ENCODE data around the gene AMN1.
"Not testable (repeated sequence)": the region's sequence is repeated elsewhere in the genome, so short reads cannot be mapped to it uniquely, and the experiment has no call there.

The AMN1 gene

GRCh38 chr12:31685801-31686200, 43.0 kb downstream of the AMN1 start:
- no peak for DNase-seq (ENCODE audit: low spot score)

- DNase-seq (ENCODE audit: low spot score): peak; percentile 74
These were observed 46.5 kb downstream of the AMN1 start for GRCh38 chr12:31682136-31682962.

- DNase-seq (ENCODE audit: low spot score): no peak
These were observed 56.3 kb downstream of the AMN1 start for GRCh38 chr12:31672521-31672920.

- DNase-seq (ENCODE audit: low spot score): not testable (repeated sequence)
These were observed 59.2 kb downstream of the AMN1 start for GRCh38 chr12:31669582-31669981.

- no peak for DNase-seq (ENCODE audit: low spot score)
These were observed 59.8 kb downstream of the AMN1 start for GRCh38 chr12:31669020-31669419.

GRCh38 chr12:31664038-31664437, 64.8 kb downstream of the AMN1 start:
- DNase-seq (ENCODE audit: low spot score): no peak

GRCh38 chr12:31663576-31663975, 65.2 kb downstream of the AMN1 start:
- DNase-seq (ENCODE audit: low spot score): no peak

- DNase-seq (ENCODE audit: low spot score): no peak
These were observed 66.5 kb downstream of the AMN1 start for GRCh38 chr12:31662176-31662849.

- peak; percentile 93 for DNase-seq (ENCODE audit: low spot score)
These were observed 69.5 kb downstream of the AMN1 start, which contains the start of gene ETFBKMT for GRCh38 chr12:31659087-31659942. Gene ETFBKMT (plus strand): TSS chr12:31659688. CDS start chr12:31661954, 2,266 bp downstream.

- no peak for DNase-seq (ENCODE audit: low spot score)
These were observed 70.2 kb downstream of the AMN1 start for GRCh38 chr12:31658471-31659086.

GRCh38 chr12:31655792-31656191, 73.0 kb downstream of the AMN1 start:
- no peak for DNase-seq (ENCODE audit: low spot score)

- no peak for DNase-seq (ENCODE audit: low spot score)
These were observed 73.6 kb downstream of the AMN1 start for GRCh38 chr12:31655208-31655607.

- peak; percentile 80 for DNase-seq (ENCODE audit: low spot score)
These were observed 76.8 kb downstream of the AMN1 start for GRCh38 chr12:31651893-31652521.

GRCh38 chr12:31650918-31651317, 77.9 kb downstream of the AMN1 start:
- no peak for DNase-seq (ENCODE audit: low spot score)

- DNase-seq (ENCODE audit: low spot score): no peak
These were observed 81.7 kb downstream of the AMN1 start for GRCh38 chr12:31647086-31647491.

- DNase-seq (ENCODE audit: low spot score): no peak
These were observed 82.9 kb downstream of the AMN1 start for GRCh38 chr12:31645924-31646323.

- no peak for DNase-seq (ENCODE audit: low spot score)
These were observed 84.3 kb downstream of the AMN1 start for GRCh38 chr12:31644536-31644935.

- DNase-seq (ENCODE audit: low spot score): no peak
These were observed 87.2 kb downstream of the AMN1 start for GRCh38 chr12:31641509-31642090.

GRCh38 chr12:31634620-31635019, 94.2 kb downstream of the AMN1 start:
- DNase-seq (ENCODE audit: low spot score): no peak

- no peak for DNase-seq (ENCODE audit: low spot score)
These were observed 95.4 kb downstream of the AMN1 start for GRCh38 chr12:31633464-31633863.

GRCh38 chr12:31631809-31632208, 97.0 kb downstream of the AMN1 start:
- no peak for DNase-seq (ENCODE audit: low spot score)
